Activated gamma-delta T cell treated with anti-CD3 and anti-CD28 coated beads, Interleukin-2, amount 50 U/mL, for 16 hours (primary cell): ENCODE data around the gene SPATA25.
A peak's percentile ranks its signal among the peaks of the same experiment; 100 is the strongest.
"Not testable (repeated sequence)": the region's sequence is repeated elsewhere in the genome, so short reads cannot be mapped to it uniquely, and the experiment has no call there.

Experiments used
- DNase-seq: peaks from one replicate; pipeline ENCODE4 v3.0.0-alpha.2; 2020; ENCODE audit warnings: low read depth

SPATA25 gene

DNA sequence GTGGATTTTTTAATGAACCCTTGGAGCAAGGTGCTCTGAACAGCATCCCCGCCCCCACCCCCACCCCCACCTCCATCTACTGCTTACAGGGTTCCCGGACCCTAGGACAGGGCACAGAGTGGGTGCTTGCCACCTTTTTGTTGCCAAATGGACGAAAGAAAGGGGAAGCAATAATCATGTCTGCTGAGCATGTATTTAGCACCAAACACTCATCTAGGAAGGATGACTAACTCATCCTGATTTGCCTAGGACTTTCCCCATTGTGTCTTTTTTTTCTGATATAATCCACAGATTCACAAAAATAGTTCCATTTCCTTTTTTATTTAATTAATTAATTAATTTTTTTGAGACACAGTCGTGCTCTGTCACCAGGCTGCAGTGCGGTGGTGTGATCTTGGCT lies 25.7 kb upstream of the SPATA25 start:
- DNase-seq: no peak

DNA sequence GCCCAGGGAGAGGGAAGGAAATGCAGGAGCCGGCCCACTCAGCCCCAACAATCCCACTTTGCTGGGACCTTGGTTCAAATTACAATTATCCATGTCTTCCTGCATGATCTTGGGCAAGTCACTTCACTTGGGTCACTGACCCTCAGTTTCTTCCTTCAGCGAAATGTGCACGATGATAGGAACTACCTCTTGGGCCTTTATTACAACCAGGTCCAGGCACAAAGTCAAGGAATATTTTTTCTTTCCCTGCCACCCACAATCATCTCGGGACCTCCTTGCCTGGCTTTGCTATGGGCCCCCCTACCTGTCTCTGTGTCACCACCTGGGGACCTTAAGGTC lies 24.9 kb upstream of the SPATA25 start:
- no peak for DNase-seq

DNA sequence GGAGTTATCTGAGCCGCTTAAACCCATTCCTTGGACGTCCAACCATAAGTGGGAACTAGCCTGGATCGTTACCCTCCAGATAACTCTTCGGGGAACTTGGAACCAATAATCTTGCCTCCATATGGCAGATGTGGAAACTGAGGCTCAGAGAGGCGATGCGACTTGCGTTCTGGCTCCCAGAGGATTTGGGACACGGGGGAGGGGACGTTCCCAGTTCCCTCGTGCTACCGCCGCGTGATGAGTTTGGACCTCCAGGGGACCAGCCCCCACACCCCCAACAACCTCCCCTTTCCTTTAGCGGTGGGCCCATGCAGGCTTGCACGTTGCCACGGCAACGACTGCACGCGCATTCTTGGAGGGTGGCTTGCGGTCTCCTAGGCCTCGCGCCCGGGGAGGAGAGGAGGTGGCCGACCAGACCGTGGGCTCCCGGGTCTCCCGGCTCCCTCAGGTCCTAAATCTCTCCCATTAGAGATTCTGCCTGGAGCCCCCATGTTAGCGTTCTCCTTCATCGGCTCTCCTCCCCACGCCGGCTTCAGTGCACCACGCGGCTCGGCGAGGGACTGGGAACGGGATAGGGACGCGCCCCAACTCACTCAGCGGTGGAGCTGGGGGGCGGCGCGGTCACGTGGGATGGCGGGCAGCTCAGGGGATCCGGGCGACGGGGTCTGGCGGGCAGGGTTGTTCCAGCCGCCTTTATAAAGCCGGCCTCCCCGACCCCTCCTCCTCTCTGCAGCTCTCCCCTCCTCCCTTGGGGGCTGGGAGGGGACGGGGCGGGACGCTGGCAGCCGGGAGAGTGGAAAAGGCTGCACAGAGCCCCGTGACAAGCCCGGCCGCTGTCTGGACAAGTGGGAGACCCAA lies 24.3 kb upstream of the SPATA25 start, which contains the start of gene PLTP:
TSS of gene PLTP (minus strand) at position 670 of the 858 bp plus-strand sequence. CDS start 703 bp downstream, outside the sequence.
- no peak for DNase-seq

DNA sequence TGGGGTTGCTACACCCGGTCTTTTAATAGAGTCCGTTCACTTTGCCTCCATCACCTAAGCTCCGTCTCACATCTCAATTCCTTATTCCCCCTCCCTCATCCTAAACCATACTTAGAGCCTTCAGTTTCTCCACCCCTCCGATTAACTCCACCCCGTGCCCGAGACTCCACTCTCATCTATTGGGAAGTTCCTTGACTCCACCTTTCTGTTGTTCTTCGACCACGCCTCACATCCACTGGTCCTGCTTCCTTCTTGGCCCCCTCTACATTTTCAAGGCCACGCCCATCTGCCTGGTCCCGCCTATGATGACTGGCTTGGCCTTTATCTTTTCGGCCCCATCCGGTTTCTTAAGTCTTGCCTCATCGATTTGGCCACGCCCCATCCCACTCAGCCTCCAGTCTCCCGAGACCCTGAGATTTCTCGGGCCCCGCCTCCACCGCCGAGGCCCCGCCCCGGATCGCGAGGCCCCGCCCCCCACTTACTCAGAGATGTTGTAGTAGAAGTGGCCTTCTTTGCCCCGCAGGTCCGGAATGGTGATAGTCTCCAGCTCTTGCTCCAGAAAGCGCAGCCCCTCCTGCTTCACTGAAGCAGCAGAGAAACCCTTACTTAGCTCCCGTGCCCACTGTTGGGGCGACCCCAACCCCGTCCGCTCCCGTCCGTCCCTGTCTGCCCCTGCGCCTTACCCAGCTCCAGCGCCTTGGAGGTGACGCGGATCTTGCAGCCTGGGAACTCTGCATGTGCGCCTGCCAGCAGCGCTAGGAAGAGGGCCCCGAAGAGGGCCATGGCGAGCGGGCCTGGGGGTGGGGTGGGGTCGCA lies 23.5 kb upstream of the SPATA25 start:
- DNase-seq: peak; percentile 91

DNA sequence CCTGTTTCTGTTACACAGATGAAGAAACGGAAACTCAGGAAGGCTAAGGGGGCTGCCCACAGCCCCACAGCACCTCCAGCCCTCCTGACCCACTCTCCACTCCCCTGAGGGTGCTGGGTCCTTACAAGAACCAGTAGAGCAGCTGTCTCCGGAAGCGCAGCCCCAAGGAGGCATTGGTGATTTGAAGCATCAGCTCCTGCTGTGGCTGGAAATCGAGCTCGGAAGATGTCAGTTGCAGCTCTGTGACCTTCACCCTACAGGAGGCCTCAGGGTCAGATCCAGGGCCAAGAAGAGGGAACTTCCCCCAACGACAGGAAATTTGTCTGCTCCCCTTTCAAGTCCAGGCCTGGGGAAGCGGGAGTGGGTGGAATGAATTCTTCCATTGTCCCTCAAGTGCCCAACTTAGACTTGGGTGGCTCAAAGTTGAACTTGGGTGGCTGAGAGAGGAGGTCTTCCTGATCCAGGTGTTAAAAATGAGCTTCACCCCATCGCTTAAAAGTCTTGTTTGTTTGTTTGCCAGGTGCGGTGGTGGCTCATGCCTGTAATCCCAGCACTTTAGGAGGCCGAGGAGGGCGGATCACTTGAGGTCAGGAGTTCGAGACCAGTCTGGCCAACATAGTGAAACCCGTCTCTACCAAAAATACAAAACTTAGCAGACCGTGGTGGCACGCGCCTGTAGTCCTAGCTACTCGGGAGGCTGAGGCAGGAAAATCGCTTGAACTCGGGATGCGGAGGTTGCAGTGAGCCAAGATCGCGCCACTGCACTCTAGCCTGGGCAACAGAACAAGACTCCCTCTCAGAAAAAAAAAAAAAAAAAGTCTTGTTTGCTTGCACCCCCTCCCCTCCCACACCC lies 22.6 kb upstream of the SPATA25 start:
- no peak for DNase-seq

DNA sequence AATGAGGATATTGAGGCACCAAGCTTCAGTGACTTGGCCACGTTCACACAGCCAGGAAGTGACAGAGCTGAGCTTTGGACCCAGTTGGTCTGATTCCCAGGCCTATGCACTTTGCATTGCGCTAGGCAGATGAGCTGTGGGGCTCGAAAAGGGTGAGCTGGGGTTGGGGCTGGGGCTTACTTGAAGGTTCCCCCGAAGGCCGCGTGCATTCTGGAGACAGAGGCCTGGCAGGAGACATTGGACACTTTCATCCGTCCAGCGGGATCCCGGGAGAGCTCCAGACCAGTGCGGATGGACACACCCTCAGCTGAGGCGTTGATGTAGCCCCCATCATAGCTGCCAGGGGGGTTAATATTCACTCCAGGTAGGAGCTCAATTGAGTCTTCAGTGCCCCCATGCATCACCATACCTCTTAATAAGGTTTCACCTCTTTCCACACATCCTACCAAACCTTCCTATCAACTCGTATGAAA lies 21.9 kb upstream of the SPATA25 start:
- no peak for DNase-seq

DNA sequence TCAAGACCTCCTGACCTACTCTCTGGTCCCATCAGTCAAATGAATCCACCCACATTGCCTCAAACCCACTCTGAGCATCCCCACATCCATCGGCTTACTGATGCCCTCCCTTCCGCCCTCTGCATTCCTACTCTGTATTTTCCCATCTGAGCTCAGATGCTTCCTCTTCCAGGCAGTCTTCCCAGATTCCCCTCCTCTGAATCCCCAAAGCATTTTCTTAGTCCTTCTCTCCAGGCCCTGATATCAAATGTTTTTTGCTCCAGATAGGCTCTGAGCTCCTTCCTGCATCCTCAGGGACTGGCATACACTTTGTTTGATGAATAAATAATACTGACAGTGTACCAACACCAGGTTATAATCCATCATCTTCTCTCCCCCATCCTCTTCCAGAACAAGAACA lies 20.7 kb upstream of the SPATA25 start:
- DNase-seq: no peak

DNA sequence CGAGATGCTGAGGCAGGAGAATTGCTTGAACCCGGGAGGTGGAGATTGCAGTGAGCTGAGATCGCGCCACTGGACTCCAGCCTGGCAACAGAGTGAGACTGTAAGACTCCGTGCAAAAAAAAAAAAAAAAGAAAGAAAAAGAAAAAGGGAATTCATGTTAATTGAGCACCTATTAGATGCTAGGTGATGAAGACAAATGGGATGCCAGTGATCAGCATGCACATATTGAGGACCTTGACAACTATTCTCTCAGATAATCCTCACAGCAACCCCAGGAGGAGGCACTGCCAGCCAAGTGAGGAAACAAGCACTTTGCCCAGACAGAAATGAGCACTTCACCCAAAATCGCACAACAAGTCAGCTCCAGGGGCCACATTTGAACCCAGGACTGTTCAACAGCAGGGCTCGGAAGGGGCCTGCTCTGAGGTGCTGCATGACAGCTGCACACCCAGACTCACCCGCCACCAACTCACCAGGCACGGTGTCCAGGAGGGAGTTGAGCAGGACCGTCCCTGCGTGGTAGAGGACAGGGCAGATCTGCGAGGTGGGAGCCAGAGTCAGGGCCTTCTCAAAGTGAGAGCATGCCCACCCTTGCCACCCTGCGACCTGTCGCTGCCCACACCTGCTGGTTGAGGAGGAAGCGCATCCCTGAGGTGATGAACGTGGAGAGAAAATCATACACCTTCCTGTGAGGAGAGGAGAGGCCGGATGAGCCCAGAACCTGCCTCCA lies 20.0 kb upstream of the SPATA25 start:
- DNase-seq: no peak

DNA sequence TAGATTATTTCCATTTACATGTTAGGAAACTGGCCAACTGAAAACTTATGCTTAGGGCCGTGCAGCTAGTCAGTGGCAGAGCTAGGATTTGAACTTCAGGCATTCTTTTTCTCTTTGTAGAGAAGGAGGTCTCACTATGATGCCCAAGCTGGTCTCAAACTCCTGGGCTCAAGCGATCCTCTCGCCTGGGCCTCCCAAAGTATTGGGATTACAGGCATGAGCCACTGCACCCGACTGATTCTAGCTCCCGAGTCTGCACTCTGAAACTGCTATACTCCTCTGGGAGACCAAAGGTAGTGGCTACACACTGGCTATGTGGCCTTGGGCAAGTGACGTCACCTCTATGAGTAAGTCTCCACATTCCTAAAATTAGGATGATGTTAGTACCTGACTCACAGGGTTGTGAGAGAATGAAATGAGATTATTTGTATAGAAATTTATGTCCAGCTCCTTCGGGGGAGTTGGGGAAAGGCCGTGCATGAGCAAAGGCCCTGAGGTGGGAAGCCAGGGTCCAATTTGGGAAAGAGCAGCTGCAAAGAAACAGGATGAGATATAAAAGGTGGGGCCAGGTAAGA lies 18.2 kb upstream of the SPATA25 start:
- no peak for DNase-seq

DNA sequence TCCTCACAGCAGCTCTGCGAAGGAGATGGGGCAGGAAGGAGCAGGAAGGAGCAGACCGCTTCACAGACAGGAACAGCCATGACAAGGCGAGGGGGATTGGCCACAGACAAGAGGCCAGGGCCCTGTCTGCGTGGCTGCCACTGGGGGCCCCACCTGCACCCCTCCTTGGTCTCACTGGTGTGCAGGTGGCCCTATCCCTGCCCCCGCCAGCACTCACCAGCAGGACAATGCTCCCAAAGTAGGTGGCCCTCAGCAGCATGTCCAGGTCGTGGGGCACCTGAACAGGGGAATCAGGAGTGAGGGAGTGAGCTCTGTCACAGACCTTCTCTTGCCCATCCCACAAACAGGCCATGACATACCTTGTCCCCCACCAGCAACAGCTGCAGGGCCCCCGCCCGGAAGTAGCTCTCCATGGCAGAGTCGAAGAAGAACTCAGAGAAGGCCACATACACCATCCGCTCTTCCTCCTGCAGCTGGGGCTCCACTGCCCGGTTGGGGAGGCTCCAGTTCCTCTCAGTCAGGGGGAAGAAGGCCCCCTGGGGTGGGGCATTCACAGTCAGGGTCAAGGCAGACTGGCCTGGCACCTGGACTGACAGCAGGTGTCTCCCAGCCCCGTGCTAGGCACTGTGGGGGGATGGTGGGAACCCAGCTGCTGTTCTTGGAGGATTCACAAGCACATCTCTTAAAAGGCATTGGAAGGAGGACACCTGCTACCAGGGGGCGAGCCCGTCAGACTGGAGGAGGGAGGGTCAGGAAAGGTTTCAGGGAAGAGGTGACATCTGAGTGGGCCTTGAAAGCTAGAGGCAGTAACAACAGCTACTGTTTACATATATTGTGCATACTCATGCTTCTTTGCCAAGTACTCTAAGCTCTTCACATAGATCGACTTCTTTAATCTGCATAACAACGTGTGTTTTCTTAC lies 17.4 kb upstream of the SPATA25 start:
- DNase-seq: no peak

DNA sequence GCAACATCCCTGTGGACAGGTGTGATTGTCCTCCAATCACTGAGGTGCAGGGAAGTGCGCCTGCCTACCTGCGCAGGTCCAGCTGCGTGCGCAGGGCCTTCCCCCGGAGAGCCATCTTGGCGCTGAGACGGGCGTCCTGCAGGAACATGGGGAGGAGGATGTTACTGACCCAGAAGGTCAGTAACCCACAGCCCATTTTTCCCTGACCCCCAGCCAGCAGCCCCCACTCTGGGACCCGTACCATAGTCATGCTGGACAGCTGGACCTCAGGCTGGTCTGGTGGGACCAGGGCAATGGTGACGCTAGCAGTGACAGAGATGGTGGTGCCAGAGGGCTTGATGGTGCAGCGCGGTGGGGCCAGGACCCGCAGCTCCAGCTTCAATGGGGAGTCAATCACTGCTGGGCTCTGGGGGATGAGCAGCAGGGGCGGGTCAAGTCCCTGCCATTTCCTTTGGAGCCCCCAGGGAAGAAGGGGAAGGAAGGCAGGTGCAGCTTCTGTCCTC lies 14.8 kb upstream of the SPATA25 start:
- DNase-seq: no peak

DNA sequence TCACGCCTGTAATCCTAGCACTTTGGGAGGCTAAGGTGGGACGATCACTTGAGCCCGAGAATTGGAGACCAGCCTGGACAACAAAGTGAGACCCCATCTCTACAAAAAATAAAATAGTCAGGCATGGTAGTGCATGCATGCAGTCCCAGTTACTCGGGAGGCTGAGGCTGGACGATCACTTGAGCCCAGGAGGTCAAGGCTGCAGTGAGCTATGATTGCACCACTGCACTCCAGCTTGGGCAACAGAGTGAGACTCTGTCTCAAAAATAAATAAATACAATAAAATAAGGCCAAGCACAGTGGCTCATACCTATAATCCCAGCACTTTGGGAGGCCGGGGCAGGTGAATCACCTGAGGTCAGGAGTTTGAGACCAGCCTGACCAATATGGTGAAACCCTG lies 13.9 kb upstream of the SPATA25 start:
- not testable (repeated sequence) for DNase-seq

DNA sequence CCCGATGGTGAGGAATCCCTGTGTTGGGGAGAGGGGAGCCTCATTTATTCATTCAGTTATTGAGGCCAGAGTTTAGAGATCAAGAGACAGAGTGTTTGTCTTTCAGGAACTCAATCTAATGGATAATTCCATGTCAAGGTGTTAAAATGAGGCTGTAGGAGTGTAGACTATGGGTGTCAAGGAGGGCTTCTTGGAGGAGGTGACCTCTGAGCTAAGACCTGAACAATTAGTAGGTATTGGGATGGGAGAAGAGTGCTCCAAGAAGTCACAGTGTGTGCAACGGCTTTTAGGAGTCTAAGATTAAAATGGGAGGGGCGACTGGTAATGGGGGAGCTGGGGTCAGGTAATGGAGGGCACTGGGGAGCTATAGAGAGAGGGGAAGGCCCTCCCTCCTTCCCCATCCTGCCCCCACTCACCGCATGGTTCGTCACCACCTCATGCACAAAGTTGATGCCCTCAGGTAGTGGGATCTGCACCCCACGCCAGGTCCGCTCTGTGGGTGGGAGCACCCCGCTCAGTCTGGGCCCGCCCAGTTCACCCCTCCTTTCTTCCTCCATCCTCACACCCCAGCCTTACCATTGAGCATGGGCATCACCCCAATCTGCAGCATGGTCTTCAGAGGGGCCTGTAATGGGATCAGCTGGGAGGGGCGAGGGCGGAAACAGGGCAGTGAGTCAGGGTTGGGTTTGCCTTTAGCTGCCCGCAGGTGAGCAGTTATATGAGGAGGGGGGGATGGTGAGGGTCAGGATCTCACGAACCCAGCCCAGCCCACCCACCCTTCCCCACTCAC lies 11.8 kb upstream of the SPATA25 start:
- DNase-seq: no peak

DNA sequence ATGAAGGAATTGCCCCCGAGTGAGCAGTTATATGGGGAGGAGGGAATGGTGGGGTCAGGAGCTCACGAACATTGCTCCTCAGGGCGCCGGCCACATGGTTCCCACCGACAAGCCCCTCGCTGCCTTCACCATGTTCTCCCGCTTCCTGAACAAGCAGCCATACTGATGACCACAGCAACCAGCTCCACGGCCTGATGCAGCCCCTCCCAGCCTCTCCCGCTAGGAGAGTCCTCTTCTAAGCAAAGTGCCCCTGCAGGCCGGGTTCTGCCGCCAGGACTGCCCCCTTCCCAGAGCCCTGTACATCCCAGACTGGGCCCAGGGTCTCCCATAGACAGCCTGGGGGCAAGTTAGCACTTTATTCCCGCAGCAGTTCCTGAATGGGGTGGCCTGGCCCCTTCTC lies 10.9 kb upstream of the SPATA25 start:
- DNase-seq: no peak

DNA sequence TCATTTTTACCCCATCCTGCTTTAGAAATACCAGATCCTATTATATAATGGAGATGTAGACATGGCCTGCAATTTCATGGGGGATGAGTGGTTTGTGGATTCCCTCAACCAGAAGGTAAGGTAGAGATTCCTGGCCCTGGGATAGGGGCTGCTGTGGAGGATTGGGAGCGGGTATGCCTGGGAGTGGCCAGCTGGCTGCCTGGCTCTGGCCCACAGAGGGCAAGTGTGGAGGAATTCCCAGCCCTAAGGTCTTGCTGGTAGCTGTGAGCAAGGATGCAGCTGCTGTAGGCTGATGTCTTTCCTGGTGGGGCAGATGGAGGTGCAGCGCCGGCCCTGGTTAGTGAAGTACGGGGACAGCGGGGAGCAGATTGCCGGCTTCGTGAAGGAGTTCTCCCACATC lies 10.3 kb upstream of the SPATA25 start:
- DNase-seq: no peak

DNA sequence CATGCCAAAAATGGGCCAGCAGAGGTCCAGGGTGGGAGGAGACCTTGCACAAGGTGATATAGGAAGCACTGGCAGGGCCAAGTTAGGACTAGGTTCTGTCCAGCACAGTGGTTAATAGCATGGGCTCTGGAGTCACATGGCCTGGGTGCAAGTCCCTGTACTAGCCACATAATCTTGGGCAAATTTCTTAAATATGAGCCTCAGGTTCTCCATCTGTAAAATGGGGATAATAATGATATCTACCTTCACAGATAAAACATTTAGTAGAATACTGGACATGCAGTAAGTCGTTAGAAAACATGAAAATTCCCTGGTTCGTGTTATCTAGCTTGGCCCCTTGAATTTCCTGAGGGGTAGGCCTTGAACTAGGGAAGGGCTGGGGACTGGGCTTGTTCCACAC lies 9.9 kb upstream of the SPATA25 start:
- DNase-seq: no peak

DNA sequence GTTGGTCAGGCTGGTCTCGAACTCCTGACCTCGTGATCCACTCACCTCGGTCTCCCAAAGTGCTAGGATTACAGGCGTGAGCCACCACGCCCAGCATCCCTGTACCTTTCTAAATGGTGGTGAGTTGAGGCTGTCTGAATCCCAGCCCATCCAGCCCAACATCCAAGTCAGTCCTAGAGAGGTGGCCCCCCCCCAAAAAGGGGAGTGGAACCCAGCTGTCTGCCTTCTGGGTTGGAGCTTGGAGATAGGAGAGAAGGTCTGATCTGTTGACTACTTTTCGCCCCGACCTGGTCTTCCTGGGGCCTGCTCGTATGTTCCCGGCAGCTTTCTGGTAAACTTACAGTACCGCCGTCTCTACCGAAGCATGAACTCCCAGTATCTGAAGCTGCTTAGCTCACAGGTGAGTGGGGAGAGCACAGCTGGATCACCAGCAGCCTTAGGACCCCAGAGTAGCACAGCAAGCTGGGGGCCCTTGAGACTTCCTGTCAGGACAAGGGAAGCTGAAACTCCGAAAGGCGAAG lies 9.3 kb upstream of the SPATA25 start:
- no peak for DNase-seq

DNA sequence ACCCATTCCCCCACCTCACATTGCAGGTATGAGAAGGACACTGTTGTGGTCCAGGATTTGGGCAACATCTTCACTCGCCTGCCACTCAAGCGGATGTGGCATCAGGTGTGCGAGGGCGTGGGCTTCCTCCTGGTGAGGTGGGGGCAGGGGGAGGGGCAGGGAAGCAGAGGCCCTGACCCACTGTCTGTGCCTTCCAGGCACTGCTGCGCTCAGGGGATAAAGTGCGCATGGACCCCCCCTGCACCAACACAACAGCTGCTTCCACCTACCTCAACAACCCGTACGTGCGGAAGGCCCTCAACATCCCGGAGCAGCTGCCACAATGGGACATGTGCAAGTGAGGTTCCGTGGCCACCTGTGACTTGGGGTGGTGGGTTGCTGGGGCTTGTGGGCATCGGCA lies 7.4 kb upstream of the SPATA25 start:
- DNase-seq: no peak

DNA sequence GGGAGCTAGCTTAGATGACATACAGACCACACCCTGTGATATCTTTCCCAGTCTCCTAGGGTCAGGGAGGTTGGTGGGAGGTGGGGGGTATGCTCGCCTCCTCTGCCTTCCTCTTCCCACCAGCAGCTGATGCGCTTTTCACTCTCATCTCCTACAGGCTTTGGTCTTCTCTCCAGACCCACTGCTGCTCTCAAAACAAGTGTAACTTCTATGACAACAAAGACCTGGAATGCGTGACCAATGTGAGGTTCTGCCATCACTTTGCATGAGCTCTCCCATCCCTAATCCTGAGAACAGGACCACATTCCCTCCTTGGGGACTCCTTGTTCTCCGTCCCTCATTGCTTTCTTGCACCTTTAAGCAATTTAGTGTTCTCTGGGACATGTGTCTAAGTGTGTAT lies 6.4 kb upstream of the SPATA25 start:
- DNase-seq: no peak
